ENCODE measurements around the gene TMEM218.

Gene TMEM218

DNA sequence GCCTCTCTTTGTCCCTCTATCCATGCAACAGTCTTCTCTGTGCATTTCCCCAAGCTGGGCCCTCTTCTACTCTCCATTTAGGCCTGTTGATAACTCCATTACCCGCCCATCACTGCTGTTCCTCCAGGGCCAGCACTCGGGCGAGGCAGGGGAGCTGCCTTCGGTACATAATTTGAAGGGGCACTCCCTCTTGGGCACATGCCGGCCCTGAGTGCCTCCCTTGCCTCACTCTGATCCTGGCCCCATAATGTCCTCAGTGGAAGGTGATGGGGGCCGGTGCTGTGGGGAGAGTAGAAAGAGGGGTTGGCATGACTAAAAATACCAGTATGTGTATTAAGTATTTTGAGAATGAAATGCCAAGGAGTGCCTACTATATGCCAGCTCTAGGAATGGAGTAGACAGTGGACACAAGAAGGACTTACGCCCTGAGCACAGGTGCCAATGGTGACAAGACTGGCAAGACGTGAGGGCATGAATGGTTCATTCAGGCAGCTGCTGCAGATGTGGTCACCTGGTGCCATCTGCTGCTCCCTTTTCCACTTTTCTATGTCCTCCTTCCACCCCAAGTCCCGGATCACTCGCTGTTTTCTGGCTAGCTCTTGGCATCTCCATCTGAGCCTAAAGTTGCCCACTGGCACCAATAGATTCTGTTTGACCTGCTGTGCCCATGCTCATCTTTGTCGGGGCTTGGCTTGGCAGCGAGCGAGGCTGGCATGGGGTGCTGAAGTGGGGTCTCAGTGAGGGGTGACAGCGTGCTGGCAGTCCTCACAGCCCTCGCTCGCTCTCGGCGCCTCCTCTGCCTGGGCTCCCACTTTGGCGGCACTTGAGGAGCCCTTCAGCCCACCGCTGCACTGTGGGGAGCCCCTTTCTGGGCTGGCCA, 22.6 kb downstream of the TMEM218 start:
- DNase-seq: no peak

DNA sequence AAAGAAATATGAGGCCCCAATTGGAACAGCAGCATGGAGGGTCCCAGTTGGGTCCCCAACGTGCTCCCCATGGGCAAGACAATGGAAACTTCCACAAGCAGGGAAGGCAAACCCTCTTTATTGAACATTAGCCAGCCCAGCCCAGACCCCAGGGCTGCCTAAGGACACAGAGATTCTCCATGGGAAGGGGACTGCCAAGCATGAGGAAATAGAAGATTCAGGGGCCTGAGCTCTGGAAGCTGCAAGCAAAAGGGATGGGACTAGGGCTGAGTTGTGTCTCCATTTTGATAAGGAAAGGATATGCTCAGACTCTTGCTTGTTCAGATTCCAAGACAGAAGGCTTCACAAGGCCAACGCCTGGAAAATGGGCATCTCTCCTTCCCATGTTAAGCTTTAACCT, 23.3 kb downstream of the TMEM218 start:
- no peak for DNase-seq

DNA sequence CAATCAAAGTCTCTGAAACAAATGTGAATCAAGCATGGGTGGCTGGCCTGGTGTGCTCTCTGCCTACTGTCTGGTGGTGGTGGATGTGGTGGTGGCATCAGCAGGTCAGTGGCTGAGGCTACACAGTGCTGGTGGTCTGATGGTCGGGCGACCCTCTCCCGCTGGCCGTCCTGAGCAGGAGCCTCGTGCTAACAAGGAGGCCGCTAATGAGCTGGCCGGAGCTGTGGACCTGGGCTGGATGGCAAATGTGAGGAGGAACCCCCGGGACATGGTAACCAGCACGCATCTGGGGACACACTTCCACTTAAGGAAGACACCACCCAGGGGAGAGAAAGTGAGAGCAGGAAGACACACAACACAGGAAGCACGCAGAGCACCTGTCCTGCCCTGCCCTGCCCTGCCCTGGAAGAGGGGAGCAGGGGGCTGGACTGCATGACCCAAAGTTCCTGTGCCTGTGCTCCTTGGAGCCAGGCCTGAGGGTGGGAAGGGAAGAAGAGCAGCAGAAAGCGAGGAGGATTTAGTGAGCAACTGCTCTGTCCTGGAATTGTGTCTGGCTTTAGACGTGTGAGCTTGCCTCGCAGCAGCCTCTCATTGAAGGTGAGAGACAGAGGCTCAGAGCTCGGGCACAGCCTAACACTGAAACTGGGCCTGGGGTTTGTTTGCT, 24.7 kb downstream of the TMEM218 start:
- DNase-seq: no peak

DNA sequence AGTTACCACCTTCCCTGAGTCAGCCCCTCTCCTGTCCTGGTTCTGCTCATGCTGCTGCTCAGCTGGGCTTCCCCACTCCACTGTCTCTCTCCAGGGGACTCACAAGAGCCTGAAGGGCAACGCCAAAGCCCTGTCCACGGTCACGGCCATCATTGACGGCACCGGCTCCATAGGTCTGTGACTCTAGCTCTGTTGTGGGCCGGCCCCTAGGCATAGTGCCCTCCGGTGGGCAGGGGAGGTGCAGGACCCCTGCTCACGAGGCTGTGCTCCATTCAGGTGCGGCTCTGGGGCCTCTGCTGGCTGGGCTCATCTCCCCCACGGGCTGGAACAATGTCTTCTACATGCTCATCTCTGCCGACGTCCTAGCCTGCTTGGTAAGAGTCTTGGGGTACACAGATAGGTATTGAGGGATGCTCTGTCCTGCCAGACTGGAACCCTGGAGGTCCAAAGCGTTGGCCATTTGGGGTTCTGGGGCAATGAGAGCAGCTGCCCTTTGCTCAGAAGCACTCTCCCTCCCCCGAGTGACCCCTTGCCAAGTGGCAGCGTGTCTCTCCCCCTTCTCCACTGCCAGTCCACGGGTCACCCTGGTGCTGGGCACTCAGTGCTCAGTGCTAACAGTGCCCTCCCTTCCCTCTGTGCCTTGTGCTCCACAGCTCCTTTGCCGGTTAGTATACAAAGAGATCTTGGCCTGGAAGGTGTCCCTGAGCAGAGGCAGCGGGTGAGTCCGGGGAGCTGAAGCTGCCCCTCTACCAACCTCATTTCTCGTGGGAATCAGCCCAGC, 25.9 kb downstream of the TMEM218 start:
- no peak for DNase-seq

DNA sequence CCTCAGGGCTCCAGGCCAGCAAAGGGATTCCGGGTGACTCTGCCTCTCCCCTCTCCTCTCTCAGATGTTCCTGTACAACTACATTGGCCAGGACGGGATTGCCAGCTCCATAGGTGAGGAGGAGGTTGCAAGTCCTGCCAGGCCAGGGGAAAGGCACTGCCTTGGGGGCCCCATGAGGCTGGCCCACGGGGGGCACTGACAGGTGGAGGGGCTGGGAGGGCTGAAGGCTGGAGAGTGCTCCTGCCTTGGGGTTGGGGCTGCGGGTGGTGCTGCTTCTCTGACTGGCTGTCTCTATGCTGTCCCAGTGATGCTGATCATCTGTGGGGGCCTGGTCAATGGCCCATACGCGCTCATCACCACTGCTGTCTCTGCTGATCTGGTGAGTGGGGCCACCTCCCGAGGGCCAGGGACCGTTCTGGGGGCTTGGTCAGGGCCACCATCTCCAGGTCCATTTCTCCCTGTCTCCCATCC, 26.6 kb downstream of the TMEM218 start:
- no peak for DNase-seq

DNA sequence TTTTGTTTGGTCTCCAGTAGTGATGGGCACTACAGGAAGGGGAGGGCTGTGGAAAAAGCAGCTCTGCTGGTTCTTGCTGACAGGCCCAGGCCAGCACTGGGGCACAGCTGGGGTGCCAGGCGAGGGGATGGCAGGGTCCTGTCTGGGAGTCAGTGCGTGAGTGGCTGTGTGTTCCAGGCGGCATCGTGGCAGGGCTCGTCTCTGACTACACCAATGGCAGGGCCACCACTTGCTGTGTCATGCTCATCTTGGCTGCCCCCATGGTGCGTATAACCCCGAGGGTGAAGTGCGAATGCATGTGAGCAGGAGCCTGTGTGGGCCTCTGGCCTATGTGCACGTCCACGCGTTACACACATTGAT, 27.4 kb downstream of the TMEM218 start:
- DNase-seq: no peak

DNA sequence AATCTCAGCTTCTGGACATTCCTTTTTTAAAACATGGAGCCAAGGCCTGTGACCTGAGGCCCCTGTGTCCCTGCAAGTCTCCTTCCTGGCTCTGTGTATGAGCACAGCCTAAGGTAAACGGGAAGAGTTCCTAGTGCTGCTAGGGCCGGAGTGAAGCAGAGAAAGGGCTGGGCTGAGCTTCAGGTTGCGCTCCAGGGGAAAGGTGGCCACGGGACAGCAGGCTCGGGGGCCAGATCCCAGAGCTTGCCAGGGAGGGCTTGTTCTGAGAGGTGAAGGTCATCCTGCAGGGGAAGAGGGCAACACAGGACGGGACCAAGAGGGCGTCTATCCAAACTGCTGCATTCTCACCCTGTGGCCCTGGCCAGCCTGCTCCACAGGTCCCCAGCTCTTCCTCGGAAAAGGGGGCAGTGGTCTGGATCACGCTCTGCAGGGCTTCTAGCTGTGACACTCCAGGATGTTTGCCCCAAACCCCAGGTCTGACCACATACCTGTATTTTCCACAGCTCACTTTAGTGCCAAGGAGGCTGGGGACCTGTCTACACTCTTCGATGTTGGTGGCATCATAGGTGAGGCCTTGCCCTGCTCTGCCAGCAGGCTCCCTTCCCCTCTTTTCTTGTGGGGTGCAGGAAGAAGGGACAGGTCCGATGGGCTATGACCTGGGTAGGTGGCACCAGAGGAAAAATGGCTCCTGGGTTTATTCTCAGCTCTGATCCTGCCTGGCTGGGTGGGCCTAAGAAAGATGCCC, 27.9 kb downstream of the TMEM218 start:
- no peak for DNase-seq

DNA sequence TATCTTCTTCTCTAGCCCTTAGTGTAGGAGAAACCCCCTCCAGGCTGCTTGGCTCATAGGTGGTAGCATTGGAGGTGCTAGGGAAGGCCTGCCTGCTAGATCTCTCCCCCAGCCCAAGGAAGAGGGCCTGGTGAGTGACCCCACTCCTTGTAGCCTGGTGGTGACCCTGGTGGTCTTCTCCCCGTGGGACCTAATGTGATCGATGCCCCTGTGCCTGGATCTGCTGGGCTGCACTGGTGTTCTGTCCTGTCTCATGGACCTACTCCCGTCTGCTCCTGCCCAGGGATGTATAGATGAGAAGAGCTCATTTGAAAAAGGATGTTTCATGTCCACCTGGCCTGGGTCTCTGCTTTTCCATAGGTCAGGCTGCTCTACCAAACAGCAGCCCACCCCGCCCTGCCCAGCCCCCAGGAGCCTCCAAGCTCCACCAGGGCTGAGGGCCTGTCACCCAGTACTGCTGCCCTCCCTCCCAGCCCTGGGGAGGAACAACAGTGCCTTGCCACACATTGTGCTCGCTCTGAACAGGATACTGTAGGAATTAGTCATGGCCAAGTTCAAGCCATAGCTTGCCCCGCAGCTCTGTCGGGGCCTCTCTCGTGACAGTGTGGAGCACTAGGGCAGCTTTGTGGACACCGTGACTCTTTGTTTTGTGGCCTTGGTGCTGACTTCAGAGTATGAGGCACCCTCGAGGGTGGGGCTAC, 28.7 kb downstream of the TMEM218 start:
- DNase-seq: no peak

DNA sequence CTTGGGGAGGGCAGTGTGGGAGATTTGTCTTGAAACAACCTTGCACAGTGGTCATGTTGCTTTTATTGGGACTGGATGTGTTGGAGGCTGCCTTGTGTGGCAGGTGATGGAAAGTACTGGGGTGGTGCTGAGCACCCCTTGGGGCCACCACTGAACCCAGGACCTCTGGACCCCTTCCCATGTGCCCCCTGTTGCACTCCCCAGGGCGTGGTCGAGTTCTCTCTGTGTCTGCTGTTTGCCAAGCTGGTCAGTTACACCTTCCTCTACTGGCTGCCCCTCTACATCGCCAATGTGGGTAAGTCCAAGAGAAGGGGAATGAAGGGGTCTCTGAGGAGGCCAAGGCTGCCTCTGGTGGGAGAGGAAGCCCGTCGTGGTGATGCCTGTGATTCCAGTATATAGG, 29.4 kb downstream of the TMEM218 start:
- DNase-seq: no peak

DNA sequence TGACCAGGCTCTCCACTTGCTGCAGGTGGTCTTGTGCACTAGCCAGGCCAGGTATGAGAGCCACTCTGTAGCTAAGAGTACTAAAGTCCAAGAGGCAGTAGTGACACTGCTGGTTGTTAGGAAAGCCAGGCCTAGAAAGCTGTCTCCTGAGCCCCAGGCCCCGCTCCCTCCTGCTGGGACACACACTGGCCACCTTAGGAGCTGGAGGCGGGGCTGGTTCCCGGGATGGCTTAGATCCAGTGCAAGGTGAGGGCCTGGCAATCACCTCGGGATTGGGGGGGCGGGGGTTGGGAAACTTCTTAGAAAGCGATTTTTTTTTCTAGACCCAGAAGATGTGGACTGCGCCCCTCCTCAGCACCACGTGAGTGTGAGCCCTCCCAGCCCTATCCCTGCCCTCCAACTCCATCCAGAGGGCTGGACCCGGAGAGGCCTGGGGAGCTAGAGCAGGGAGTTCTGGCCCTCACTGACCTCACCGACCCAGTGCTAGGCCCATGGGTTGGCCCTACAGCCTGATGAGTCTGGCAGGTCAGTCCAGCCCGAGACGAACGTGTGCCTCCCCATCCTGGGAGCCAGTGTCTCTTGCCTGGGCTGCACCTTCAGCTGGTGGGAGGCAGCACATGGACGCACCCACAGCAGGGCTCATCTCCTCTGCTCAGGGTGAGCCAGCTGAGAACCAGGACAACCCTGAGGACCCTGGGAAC, 30.2 kb downstream of the TMEM218 start:
- DNase-seq: no peak

DNA sequence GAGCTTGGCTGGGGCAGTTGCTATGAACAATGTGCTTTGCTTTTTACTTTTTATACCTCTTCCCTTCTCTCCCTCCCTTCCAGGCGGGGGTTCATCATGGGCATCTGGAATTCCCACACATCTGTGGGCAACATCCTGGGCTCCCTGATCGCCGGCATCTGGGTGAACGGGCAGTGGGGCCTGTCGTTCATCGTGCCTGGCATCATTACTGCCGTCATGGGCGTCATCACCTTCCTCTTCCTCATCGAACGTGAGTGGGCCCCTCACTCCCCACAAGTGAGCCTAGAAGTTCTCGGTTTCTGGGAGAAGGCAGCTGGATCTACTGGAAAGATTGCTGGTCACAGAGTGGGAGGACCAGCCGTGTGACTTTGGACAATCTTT, 30.9 kb downstream of the TMEM218 start:
- no peak for DNase-seq

DNA sequence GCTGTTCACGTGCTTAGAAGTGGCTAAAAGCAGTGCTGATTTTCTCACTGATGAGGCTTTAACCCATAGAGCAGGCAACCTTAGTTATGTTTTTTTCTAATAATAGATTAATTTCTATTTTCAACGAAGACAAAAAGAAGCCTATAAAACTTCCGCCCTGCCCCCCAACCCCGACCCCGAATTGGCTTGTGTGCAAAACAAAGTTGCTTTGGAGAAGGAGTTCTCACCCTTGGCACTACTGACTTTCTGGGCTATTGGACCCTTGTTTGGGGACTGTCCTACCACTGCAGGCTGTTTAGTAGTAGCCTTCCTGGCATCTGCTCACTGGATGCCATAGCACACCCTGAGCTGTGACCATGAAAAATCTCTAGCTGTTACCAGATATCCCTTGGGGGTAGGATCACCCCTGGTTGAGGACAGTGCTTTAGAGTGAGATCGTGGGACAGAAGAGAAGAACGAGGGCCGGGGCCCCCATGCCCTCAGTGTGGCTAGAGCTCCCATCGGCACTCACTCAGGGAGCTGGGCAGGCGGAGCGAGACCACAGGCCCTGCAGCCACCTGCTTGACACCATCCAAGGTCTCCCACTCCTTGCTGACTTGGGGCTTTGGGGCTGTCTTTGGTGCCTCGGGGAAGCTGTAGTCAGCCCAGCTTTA, 31.4 kb downstream of the TMEM218 start:
- no peak for DNase-seq

DNA sequence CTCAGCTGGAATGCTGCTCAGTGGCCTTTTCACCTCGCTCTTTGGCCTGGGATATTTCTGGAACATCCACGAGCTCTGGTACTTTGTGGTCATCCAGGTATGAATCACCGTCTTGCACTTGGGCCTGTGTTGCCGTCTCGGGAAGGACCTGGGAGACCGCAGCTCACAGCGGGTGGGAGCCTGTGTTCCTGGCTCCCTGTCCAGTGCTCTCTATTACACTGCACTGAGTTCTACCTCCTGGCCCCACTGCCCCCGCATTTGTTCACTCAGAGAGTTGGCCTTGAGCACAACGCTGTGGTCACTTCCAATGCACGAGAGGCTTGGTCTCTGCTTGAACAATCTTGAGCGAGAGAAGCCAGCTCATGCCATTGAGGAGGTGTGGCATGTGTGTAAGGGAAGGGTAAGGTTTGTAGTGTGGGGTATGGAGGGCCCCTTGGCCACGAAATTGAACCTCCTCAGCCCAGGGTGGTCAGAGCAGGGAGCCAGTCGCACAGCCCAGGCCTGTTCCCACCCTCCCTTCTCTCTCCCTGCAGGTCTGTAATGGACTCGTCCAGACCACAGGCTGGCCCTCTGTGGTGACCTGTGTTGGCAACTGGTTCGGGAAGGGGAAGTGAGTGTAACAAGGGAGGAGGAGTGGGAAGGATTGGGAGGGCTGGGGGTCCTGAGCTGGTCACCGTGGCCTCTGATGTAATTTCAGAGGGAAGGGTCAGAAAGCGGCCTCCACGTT, 32.1 kb downstream of the TMEM218 start:
- DNase-seq: peak; percentile 78

DNA sequence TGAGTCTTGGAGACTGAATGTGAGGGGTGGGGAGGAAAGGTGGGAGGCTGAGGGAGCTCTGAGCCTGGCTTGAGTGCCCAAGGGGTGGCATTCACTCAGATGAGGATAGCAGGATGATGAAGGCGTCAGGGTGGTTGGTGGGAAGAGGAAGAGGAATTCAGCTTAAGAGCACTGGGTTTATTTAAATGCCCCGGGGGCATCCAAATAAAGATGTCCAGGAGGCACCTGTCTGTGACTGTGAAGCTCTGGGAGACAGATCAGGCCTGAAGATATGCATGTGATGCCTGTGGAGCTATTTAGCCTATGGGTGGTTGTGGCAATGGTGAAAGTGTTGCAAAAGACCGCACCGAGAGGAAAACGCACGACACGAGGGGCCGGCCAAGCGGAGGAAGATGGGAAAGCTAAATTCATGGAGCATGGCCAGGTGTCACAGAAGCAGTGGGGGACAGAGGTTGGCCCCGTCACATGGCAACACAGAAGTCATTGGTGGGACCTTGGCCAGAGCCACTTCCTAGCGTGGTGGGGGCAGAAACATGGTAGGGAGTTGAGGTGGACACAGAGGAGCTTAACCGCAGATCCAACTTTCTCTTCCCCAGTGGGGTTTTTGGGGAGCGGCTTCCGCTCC, 32.8 kb downstream of the TMEM218 start:
- no peak for DNase-seq

DNA sequence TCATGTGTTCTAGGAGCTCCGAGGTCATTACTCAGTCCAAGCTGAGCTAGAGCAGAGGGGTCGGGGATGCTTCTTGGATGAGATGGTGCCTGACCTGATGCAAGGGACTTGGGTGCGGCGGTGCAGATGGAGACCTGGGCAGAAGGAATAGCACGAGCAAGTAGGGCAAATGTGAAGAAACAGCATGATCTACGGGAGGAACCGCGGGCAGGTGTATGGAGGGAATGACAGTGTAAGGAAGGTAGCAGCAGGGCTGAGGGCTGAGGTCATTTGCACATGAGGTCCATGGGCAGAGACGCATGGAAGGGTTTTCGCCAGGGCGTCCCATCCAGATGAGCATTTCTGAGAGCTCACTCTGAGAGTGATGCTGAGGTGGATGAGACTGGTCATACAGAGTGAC, 33.4 kb downstream of the TMEM218 start:
- DNase-seq: no peak

DNA sequence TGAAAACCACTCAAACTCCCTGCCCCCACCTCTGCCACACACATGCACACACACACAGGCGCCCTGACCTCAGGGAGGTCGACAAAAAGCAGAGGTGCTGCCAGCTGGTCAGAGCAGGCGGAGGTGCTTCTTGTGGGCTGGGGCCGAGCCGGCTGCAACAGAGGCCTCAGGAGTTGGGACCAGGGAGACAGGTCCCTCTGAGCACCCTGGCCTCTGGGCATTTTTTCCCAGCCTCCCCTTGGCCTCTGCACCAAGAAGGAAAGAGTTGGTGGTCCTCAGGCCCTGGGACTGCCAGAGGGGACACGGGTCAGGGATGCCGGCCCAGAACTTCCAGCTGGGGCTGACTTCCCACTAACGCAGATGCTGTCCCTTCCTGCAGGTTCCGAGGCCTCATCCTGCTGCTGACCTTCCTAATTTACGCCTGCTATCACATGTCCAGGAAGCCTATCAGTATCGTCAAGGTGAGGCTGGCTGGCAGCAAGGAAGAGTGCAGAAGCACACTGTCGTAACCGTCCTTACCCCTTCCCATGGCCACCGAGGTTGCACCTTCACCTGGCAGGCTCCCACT, 35.0 kb downstream of the TMEM218 start:
- DNase-seq: no peak

DNA sequence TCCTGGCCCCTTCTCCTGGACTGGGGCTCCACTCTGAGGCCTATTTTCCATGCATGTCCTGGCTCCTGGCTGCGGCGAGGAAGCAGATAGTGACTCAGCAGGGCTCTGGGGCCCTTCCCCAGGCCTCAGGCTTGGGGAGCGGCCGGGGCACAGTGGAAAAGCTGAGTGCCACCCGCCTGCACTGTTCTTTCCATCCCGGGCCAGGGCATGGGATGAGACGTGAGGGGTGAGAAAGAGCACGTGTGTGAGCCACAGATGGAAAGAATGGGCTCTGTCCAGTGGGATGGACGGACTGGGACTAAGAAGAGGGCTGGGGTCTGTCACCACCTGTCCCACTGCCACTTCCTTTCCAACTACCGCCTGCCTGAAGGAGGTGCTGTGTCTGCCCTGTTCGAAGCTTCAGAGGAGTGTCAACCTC, 35.5 kb downstream of the TMEM218 start:
- DNase-seq: no peak

DNA sequence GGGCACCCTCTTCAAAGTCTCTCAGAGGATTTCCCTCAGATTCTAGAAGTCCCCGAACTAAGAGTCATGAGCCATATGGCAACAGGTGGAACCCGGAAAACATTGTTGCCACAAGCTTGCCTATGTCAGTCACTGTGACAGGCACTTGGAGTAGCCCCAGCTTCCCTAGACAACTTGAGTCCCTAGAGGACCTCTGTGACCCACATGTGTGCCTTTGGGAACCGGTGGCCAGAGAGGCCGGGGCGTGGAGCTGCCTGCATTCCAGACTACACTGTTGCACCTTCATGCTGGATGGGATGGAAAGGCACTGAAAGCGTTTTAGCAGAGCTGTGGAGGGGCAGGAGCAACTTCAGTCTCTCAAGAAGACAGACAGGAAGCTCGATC, 36.2 kb downstream of the TMEM218 start:
- no peak for DNase-seq

DNA sequence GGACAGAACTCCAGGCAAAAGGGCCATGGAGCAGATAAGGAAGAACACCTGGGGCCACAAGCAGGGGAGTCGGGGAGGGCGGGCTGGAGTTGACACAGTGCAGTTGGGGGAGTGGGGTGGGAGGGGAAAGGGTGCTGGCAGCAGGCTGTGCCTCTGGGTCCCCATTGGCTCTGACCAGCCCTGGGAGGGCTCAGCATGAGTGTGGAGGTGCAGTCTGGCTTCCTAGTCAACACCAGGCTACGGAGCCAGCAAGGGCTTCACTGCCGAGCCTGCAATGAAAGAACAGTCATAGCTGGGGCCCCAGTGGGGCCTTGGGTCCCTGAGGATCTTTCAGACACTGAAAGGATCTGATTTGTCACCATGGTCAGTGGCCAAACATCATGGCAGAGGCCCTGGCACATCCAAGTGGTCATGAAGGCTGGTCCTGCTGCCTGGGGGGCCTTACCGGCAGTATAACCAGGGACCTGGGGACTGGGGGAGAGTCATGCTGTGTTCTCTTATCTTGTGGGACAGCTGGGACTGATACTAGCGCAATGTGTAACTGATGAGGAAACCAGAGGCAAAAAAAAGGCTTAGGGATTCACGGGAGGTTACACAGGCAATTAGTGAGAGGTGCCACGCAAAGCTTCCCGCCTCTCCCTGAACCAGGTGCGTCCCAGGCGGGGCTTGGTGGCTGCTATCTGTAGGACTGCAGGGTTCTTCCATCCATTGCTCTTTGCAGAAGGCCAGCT, 36.8 kb downstream of the TMEM218 start:
- peak; percentile 37 for DNase-seq
